HepG2 (cell line): ENCODE data around the gene GSK3A. TPM values are rescaled to one million over a fixed set of nuclear protein-coding genes. Genes with fewer than 3 reads are reported as not detected.

Experiments used
- ADNP ChIP-seq: sonication (generic); formaldehyde crosslinking; IDR thresholded peaks from 2 replicates; pipeline ENCODE4 v1.4.0; 2020; ENCODE audit warnings: missing genetic modification reagents
- BRCA1 ChIP-seq: sonication (generic); formaldehyde crosslinking; IDR thresholded peaks from 2 replicates; pipeline ENCODE4 v1.4.0; 2020; ENCODE audit warnings: missing genetic modification reagents
- HDAC6 ChIP-seq: fragments of 200-600 bp; sonication (generic); IDR thresholded peaks from 2 replicates; pipeline ENCODE4 v1.7.0; 2017; ENCODE audit warnings: mild to moderate bottlenecking, antibody characterized with exemption, low read length, low read depth
- HOXD1 ChIP-seq: sonication (generic); formaldehyde crosslinking; IDR thresholded peaks from 2 replicates; pipeline ENCODE4 v1.5.0; 2020; ENCODE audit warnings: missing genetic modification reagents
- MLLT10 ChIP-seq: sonication (generic); formaldehyde crosslinking; IDR thresholded peaks from 2 replicates; pipeline ENCODE4 v1.4.0; 2020; ENCODE audit warnings: missing genetic modification reagents
- NFE2 ChIP-seq: sonication (generic); formaldehyde crosslinking; IDR thresholded peaks from 2 replicates; pipeline ENCODE4 v1.4.0; 2020; ENCODE audit warnings: missing genetic modification reagents
- RARA ChIP-seq: IDR thresholded peaks from 2 replicates; pipeline ENCODE4 v1.6.1; 2016; ENCODE audit warnings: missing genetic modification reagents, missing compliant biosample characterization
- RBFOX2 ChIP-seq: fragments of 200-400 bp; formaldehyde crosslinking; IDR thresholded peaks from 2 replicates; pipeline ENCODE4 v1.6.1; 2017; ENCODE audit warnings: low read depth, mild to moderate bottlenecking, low read length
- TBL1XR1 ChIP-seq: fragments of 150-350 bp; IDR thresholded peaks from 2 replicates; pipeline ENCODE4 v1.6.1; 2014; ENCODE audit warnings: borderline replicate concordance, low read length; ENCODE audit not compliant: partially characterized antibody
- ZFP41 ChIP-seq: sonication (generic); formaldehyde crosslinking; IDR thresholded peaks from 2 replicates; pipeline ENCODE4 v1.4.0; 2020; ENCODE audit warnings: mild to moderate bottlenecking, missing genetic modification reagents, borderline replicate concordance
- ZKSCAN8 ChIP-seq: IDR thresholded peaks from 2 replicates; pipeline ENCODE4 v1.6.1; 2016; ENCODE audit warnings: borderline replicate concordance, missing genetic modification reagents, missing compliant biosample characterization
- ZNF235 ChIP-seq: sonication (generic); formaldehyde crosslinking; IDR thresholded peaks from 2 replicates; pipeline ENCODE4 v1.8.1; 2023; ENCODE audit warnings: mild to moderate bottlenecking, missing genetic modification reagents, borderline replicate concordance
- ZNF260 ChIP-seq: sonication (generic); formaldehyde crosslinking; IDR thresholded peaks from 2 replicates; pipeline ENCODE4 v1.4.0; 2020; ENCODE audit warnings: missing genetic modification reagents, low read depth, mild to moderate bottlenecking, borderline replicate concordance
- ZNF326 ChIP-seq: sonication (generic); formaldehyde crosslinking; IDR thresholded peaks from 2 replicates; pipeline ENCODE4 v1.4.0; 2020; ENCODE audit warnings: missing genetic modification reagents, borderline replicate concordance
- ZNF337 ChIP-seq: sonication (generic); formaldehyde crosslinking; IDR thresholded peaks from 2 replicates; pipeline ENCODE4 v1.5.1; 2020; ENCODE audit warnings: missing genetic modification reagents, low read depth, mild to moderate bottlenecking, borderline replicate concordance
- ZNF550 ChIP-seq: sonication (generic); formaldehyde crosslinking; IDR thresholded peaks from 2 replicates; pipeline ENCODE4 v1.4.0; 2020; ENCODE audit warnings: mild to moderate bottlenecking, missing genetic modification reagents, borderline replicate concordance
- ZNF564 ChIP-seq: sonication (generic); formaldehyde crosslinking; IDR thresholded peaks from 2 replicates; pipeline ENCODE4 v1.8.1; 2023; ENCODE audit warnings: mild to moderate bottlenecking, missing genetic modification reagents
- ZNF572 ChIP-seq: sonication (generic); formaldehyde crosslinking; IDR thresholded peaks from 2 replicates; pipeline ENCODE4 v1.5.1; 2020; ENCODE audit warnings: mild to moderate bottlenecking, missing genetic modification reagents
- ZNF607 ChIP-seq: sonication (generic); formaldehyde crosslinking; IDR thresholded peaks from 2 replicates; pipeline ENCODE4 v1.5.1; 2020; ENCODE audit warnings: missing genetic modification reagents, mild to moderate bottlenecking, borderline replicate concordance
- ZNF776 ChIP-seq: sonication (generic); formaldehyde crosslinking; IDR thresholded peaks from 2 replicates; pipeline ENCODE4 v1.4.0; 2020; ENCODE audit warnings: mild to moderate bottlenecking, missing genetic modification reagents
- ZNF782 ChIP-seq: sonication (generic); formaldehyde crosslinking; IDR thresholded peaks from 2 replicates; pipeline ENCODE4 v1.4.0; 2020; ENCODE audit warnings: missing genetic modification reagents, mild to moderate bottlenecking, borderline replicate concordance
- polyA plus RNA-seq, 8 experiments: library from polyadenylated mRNA; depleted of rRNA in 3 of 8; stranded (reverse) in 7 of 8; unstranded in 1 of 8; fragments of >200 nt; fragmentation: Illumina TruSeq in 4 of 8; extraction: Trizol in 4 of 8; gene quantifications; 2 replicates each; pipeline versions ENCODE4 v1.2.1 to v1.2.3, GENCODE V29; 2011 to 2016; ENCODE audit warnings: low read depth in 4 of 8, missing spikeins in 1 of 8, mixed read lengths in 1 of 8; ENCODE audit not compliant: insufficient read depth in 1 of 8
- total RNA-seq, 5 experiments: library from RNA; depleted of rRNA; stranded (reverse); fragments of >200 nt; fragmentation: Illumina TruSeq; extraction: Trizol; gene quantifications; 2 replicates each; pipeline ENCODE4 v1.2.3, GENCODE V29; 2016; ENCODE audit warnings: low read depth in 1 of 5
- TF ChIP-seq, protein P1 (sequence below): sonication (generic); formaldehyde crosslinking; IDR thresholded peaks from 2 replicates; pipeline ENCODE4 v1.8.0; 2022; ENCODE audit warnings: missing genetic modification reagents, mild to moderate bottlenecking, moderate library complexity, borderline replicate concordance
- TF ChIP-seq, protein P2 (sequence below): IDR thresholded peaks from 2 replicates; pipeline ENCODE4 v1.6.1; 2012; ENCODE audit warnings: low read length, improper control_type of control experiment
- TF ChIP-seq, protein P3 (sequence below): sonication (generic); formaldehyde crosslinking; conservative IDR thresholded peaks from 2 replicates; pipeline ENCODE4 v1.5.0; 2020; ENCODE audit warnings: missing genetic modification reagents

Gene GSK3A
- total and polyA plus RNA-seq, 2 of the 13 experiments (the other 11 are each of a cell fraction or from before 2014, with no cell fraction given) = 16.9 to 52.5 TPM

DNA sequence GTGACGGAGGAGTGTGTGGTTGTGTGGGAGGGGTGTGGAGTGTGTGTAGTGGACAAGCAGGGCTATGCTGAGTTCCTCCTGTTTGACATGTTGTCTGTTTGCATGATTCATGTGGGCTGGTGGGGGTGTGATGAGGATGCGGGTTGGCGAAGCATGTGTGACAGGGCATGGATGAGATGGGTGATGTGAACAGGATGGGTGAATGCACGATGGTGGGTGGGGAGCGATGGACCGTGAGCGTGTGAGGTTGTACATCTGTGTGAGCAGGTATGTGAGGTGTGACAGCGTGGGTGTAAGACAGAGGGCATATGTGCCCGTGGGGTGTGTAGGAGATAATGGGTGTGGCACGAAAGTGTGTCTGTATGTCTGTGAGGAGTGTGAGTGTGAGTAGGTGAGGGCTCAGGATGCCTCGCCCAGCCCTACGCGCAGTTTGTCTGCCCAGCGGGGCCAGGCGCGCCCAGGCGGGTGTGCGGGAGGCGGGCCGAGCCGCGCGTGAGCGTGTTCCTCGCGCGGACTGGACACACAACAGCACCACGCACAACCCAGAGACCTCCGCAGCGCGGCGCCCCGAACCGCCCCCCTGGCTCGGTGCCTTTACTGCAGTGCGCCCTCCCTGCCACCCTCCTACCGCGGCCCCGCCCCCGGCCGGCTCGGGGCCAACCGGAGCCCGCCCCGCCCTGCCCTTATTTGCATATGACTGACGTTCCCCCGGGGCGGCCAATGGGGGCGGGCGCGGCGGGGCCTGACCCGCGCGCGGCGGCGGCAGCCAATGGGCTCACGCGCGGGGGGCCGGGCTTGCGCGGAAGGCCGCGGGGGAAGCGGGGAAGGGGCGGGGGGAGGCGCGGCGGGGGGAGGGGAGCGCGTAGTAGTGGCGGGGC, 41.0 kb upstream of the GSK3A start (continued):
- TF ChIP-seq RBFOX2 = peak; percentile 83
- no peak for TF ChIP-seq ZNF782
- TF ChIP-seq ZNF564 (CRISPR knock-in tag) = no peak
- no peak; the same call in 1 of the 2 replicates for TF ChIP-seq ZNF607 (CRISPR knock-in tag)
- TF ChIP-seq ZNF572 = no peak
- no peak for TF ChIP-seq RARA (CRISPR knock-in tag)
- no peak for TF ChIP-seq BRCA1 (CRISPR knock-in tag)
- TF ChIP-seq ZKSCAN8 (CRISPR knock-in tag) = no peak
- TF ChIP-seq ZNF550 = no peak
- TF ChIP-seq, protein P1, sequence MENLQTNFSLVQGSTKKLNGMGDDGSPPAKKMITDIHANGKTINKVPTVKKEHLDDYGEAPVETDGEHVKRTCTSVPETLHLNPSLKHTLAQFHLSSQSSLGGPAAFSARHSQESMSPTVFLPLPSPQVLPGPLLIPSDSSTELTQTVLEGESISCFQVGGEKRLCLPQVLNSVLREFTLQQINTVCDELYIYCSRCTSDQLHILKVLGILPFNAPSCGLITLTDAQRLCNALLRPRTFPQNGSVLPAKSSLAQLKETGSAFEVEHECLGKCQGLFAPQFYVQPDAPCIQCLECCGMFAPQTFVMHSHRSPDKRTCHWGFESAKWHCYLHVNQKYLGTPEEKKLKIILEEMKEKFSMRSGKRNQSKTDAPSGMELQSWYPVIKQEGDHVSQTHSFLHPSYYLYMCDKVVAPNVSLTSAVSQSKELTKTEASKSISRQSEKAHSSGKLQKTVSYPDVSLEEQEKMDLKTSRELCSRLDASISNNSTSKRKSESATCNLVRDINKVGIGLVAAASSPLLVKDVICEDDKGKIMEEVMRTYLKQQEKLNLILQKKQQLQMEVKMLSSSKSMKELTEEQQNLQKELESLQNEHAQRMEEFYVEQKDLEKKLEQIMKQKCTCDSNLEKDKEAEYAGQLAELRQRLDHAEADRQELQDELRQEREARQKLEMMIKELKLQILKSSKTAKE = no peak
- no peak for TF ChIP-seq ZFP41 (CRISPR knock-in tag)
- TF ChIP-seq HDAC6 = no peak
- no peak for TF ChIP-seq NFE2 (CRISPR knock-in tag)
- TF ChIP-seq ZNF326 = no peak
- TF ChIP-seq, protein P2, sequence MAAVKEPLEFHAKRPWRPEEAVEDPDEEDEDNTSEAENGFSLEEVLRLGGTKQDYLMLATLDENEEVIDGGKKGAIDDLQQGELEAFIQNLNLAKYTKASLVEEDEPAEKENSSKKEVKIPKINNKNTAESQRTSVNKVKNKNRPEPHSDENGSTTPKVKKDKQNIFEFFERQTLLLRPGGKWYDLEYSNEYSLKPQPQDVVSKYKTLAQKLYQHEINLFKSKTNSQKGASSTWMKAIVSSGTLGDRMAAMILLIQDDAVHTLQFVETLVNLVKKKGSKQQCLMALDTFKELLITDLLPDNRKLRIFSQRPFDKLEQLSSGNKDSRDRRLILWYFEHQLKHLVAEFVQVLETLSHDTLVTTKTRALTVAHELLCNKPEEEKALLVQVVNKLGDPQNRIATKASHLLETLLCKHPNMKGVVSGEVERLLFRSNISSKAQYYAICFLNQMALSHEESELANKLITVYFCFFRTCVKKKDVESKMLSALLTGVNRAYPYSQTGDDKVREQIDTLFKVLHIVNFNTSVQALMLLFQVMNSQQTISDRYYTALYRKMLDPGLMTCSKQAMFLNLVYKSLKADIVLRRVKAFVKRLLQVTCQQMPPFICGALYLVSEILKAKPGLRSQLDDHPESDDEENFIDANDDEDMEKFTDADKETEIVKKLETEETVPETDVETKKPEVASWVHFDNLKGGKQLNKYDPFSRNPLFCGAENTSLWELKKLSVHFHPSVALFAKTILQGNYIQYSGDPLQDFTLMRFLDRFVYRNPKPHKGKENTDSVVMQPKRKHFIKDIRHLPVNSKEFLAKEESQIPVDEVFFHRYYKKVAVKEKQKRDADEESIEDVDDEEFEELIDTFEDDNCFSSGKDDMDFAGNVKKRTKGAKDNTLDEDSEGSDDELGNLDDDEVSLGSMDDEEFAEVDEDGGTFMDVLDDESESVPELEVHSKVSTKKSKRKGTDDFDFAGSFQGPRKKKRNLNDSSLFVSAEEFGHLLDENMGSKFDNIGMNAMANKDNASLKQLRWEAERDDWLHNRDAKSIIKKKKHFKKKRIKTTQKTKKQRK = no peak
- TF ChIP-seq ZNF235 (CRISPR knock-in tag) = no peak
- TF ChIP-seq MLLT10 (CRISPR knock-in tag) = no peak
- no peak for TF ChIP-seq ZNF260
- TF ChIP-seq, protein P3, sequence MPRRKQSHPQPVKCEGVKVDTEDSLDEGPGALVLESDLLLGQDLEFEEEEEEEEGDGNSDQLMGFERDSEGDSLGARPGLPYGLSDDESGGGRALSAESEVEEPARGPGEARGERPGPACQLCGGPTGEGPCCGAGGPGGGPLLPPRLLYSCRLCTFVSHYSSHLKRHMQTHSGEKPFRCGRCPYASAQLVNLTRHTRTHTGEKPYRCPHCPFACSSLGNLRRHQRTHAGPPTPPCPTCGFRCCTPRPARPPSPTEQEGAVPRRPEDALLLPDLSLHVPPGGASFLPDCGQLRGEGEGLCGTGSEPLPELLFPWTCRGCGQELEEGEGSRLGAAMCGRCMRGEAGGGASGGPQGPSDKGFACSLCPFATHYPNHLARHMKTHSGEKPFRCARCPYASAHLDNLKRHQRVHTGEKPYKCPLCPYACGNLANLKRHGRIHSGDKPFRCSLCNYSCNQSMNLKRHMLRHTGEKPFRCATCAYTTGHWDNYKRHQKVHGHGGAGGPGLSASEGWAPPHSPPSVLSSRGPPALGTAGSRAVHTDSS (CRISPR knock-in tag) = no peak
- no peak for TF ChIP-seq ZNF337 (CRISPR knock-in tag)
- no peak for TF ChIP-seq TBL1XR1
- TF ChIP-seq ADNP = no peak
- no peak for TF ChIP-seq HOXD1
- 0 out of 2 replicates have a peak, but pooled peaks have one; percentile 62 for TF ChIP-seq ZNF776 (CRISPR knock-in tag)
